Measurements from ENCODE around the gene FANCC. TPM values are rescaled to one million over a fixed set of nuclear protein-coding genes. Genes with fewer than 3 reads are reported as not detected.

The FANCC gene
- total and polyA plus RNA-seq, 2 of the 8 experiments (the other 6 are each of a cell fraction or from before 2014, with no cell fraction given) = 7.8 to 15.2 TPM

DNA sequence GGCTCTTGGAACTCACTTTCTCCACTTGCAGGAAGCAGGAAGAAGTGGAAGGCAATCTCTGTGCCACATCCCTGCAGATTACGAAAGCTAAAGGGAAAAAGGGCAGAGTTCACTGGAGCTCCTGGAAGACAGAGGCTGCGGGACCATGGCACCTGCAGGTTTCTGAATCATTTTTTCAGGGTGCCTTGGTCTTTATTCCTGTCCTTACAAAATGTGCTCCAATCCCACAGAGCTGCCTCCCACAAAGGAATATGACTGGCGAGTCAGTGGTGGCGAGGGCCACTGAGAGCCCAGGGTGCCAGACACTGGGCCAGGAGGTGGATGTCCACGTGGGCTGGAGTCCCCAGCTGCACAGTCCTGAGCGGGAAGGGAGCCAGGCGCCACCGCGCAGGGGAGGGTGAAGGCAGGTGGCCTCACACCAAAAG lies 183.0 kb downstream of the FANCC start:
- Histone ChIP-seq H3K4me1 (replicated peaks in 1 of 4; ENCODE audit: control insufficient read depth in 3 of 4, insufficient read depth in 4 of 4, low read length in 3 of 4) (peaks cover 5 to 21% (median 8%) of the 10 kb centered on the region in 4 experiments), H3K4ac (replicated peaks; ENCODE audit: insufficient read length, low read depth, low read length) (no peak overlapping the region), H3K9me3 (ENCODE audit: insufficient read depth in 2 of 2, low read depth in 1 of 2, low read length in 1 of 2) (no peaks in the 10 kb centered on the region), H4K8ac (ENCODE audit: extremely low read depth, insufficient read depth, low read length) (no peak overlapping the region), H3K23me2 (ENCODE audit: low read depth, low read length) (no peaks in the 10 kb centered on the region), H2BK15ac (ENCODE audit: low read length) (no peak overlapping the region), H3K14ac (ENCODE audit: insufficient read length) (no peak overlapping the region), H4K5ac (ENCODE audit: insufficient read length, low read depth, low read length) (no peak overlapping the region), H2BK20ac (ENCODE audit: low read length) (no peak overlapping the region), H3K4me2 (ENCODE audit: insufficient read depth in 1 of 2, low read depth in 2 of 2, low read length in 2 of 2) (no peak overlapping the region), H3K79me2 (ENCODE audit: control insufficient read depth in 1 of 2, insufficient read depth in 2 of 2, low read length in 2 of 2) (no peaks in the 10 kb centered on the region), H3K18ac (ENCODE audit: extremely low read depth, low read length) (no peak overlapping the region), H2BK12ac (ENCODE audit: low read depth, low read length) (no peak overlapping the region; the same call in 1 of the 2 replicates), H3K9ac (replicated peaks in 1 of 4; ENCODE audit: extremely low read depth in 1 of 4, low read depth in 3 of 4, low read length in 3 of 4) (no peak overlapping the region), H3K27me3 (replicated peaks in 1 of 4; ENCODE audit: control insufficient read depth in 3 of 4, extremely low read depth in 1 of 4, insufficient read depth in 3 of 4, low read length in 3 of 4) (no peaks in the 10 kb centered on the region), H4K91ac (replicated peaks; ENCODE audit: insufficient read length, low read length) (no peak overlapping the region), H2AFZ (ENCODE audit: low read length) (no peak overlapping the region), H2BK120ac (replicated peaks; ENCODE audit: low read depth, low read length) (no peak overlapping the region), H2AK5ac (ENCODE audit: low read depth, low read length) (no peak overlapping the region), H3K4me3 (ENCODE audit: extremely low read depth in 1 of 4, insufficient read depth in 2 of 4, low read depth in 3 of 4, low read length in 4 of 4) (no peak overlapping the region), H3K27ac (ENCODE audit: low read depth, low read length) (no peak overlapping the region), H3K23ac (ENCODE audit: insufficient read length) (no peak overlapping the region), H2BK5ac (ENCODE audit: low read depth, low read length) (0 out of 2 replicates have a peak overlapping the region, but pooled peaks have one; percentile 67), H3K79me1 (ENCODE audit: low read depth, low read length) (no peaks in the 10 kb centered on the region), H3K56ac (replicated peaks; ENCODE audit: insufficient read length, low read depth, low read length) (no peak overlapping the region), H4K20me1 (replicated peaks in 1 of 2; ENCODE audit: control insufficient read depth in 1 of 2, insufficient read depth in 2 of 2, low read length in 2 of 2) (no peaks in the 10 kb centered on the region), H3K36me3 (ENCODE audit: control insufficient read depth in 2 of 4, insufficient read depth in 4 of 4, low read length in 3 of 4) (no peaks in the 10 kb centered on the region)
- POLR2A ChIA-PET (ENCODE audit: partially characterized antibody) = no interaction called here
- TF ChIP-seq YY1 (IDR thresholded peaks at IDR 0.05; ENCODE audit: low read depth, low read length) (no peak), ATF3 (IDR thresholded peaks at IDR 0.05; ENCODE audit: insufficient read depth, low read depth, low read length) (no peak), HDAC6 (IDR thresholded peaks at IDR 0.05; ENCODE audit: low read depth, low read length) (no peak)
- WGBS, 2 experiments (ENCODE audit: extremely low coverage in 1 of 2, insufficient coverage in 1 of 2, insufficient read length in 1 of 2, insufficient replicate concordance in 2 of 2, low coverage in 1 of 2, low lambda C conversion rate in 2 of 2, missing lambda C conversion rate in 1 of 2) = 95% methylated on average over 9 of the region's 9 CpGs; no CpG with 5 or more reads in 1 of the 2 experiments
- no peak for FAIRE-seq
- CTCF ChIA-PET (ENCODE audit: partially characterized antibody) = interaction anchor here (1.3 to 8.6 kb wide), 4 partner anchors 10 to 351 kb away, joined by 6 to 62 read pairs (median 8); no protein-coding TSS in a partner anchor
- no peak for DNase-seq (ENCODE audit: low read depth in 1 of 2, low spot score in 2 of 2)
